Natural killer cell (primary cell): ENCODE results near the gene RNF34. TPM values are rescaled to one million over a fixed set of nuclear protein-coding genes. Genes with fewer than 3 reads are reported as not detected.

ENCODE experiments used
- ATAC-seq, 3 donors: fragments of 150-1000 bp in 2 of 3; fragments of 200-7000 bp in 1 of 3; cut with Tn5 transposase; 1 replicate in 1 of 3; 2 replicates in 2 of 3; pipeline ENCODE4 v1.10.0; 2021; ENCODE audit warnings: mild to moderate bottlenecking in 2 of 3, moderate library complexity in 2 of 3
- DNase-seq, 2 donors: peaks; one replicate each; pipeline versions ENCODE4 v3.0.0 to v3.0.0-alpha.2; 2013 to 2021; ENCODE audit warnings: mixed read lengths in 1 of 2
- H3K27ac ChIP-seq: one replicate; pipeline ENCODE4 v1.5.1; 2013; ENCODE audit warnings: mild to moderate bottlenecking, low read length
- H3K27me3 ChIP-seq: one replicate; pipeline ENCODE4 v1.6.1; 2013; ENCODE audit warnings: low read length; ENCODE audit not compliant: control insufficient read depth, insufficient read depth
- H3K36me3 ChIP-seq: one replicate; pipeline ENCODE4 v1.6.1; 2013; ENCODE audit warnings: low read length; ENCODE audit not compliant: control insufficient read depth, insufficient read depth
- H3K4me1 ChIP-seq: one replicate; pipeline ENCODE4 v1.6.1; 2013; ENCODE audit warnings: low read length; ENCODE audit not compliant: control insufficient read depth, insufficient read depth
- H3K4me3 ChIP-seq: one replicate; pipeline ENCODE4 v1.5.1; 2013; ENCODE audit warnings: low read length
- H3K9me3 ChIP-seq: one replicate; pipeline ENCODE4 v1.6.1; 2013; ENCODE audit warnings: low read length; ENCODE audit not compliant: control insufficient read depth, insufficient read depth
- H3K27ac Mint-ChIP-seq, 2 donors: one replicate each; pipeline ENCODE4 v1.8.0; 2022; ENCODE audit warnings: mild to moderate bottlenecking in 2 of 2, mixed read lengths in 2 of 2, moderate library complexity in 1 of 2
- H3K27me3 Mint-ChIP-seq, 2 donors: one replicate each; pipeline ENCODE4 v1.8.0; 2022; ENCODE audit warnings: low read depth in 2 of 2, mixed read lengths in 2 of 2
- H3K36me3 Mint-ChIP-seq: one replicate; pipeline ENCODE4 v1.8.0; 2022; ENCODE audit warnings: mixed read lengths
- H3K4me1 Mint-ChIP-seq, 2 donors: one replicate each; pipeline ENCODE4 v1.8.0; 2022; ENCODE audit warnings: mixed read lengths in 2 of 2
- H3K4me3 Mint-ChIP-seq: one replicate; pipeline ENCODE4 v1.8.0; 2022; ENCODE audit warnings: mild to moderate bottlenecking, moderate library complexity, mixed read lengths
- H3K9me3 Mint-ChIP-seq, 2 donors: one replicate each; pipeline ENCODE4 v1.8.0; 2022; ENCODE audit warnings: mixed read lengths in 2 of 2
- WGBS: methylation state at CpG from one replicate; pipeline ENCODE4 v1.1.7; 2013; ENCODE audit warnings: missing lambda C conversion rate; ENCODE audit not compliant: insufficient coverage; 5-methylcytosine and 5-hydroxymethylcytosine counted together
- intact Hi-C: fragments of 100-400 bp; cut with micrococcal nuclease; formaldehyde crosslinking; loops from one replicate; pipeline ENCODE4 v1.14.2; 2022
- total RNA-seq, 4 donors: library from RNA; stranded (reverse); fragments of 120-200 nt in 1 of 4; gene quantifications; one replicate each; pipeline versions ENCODE4 v1.2.3 to v1.2.4, GENCODE V29; 2013 to 2022
- TF ChIP-seq, protein P1 (sequence below): fragments of 200-600 bp; IDR thresholded peaks from one replicate; pipeline ENCODE4 v1.8.0; 2022; ENCODE audit warnings: antibody characterized with exemption

Gene RNF34, protein sequence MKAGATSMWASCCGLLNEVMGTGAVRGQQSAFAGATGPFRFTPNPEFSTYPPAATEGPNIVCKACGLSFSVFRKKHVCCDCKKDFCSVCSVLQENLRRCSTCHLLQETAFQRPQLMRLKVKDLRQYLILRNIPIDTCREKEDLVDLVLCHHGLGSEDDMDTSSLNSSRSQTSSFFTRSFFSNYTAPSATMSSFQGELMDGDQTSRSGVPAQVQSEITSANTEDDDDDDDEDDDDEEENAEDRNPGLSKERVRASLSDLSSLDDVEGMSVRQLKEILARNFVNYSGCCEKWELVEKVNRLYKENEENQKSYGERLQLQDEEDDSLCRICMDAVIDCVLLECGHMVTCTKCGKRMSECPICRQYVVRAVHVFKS
- total RNA-seq: 10 to 100 TPM; 62.3 to 78.4 (median 73.4) TPM
- total RNA-seq (2013): 86.4 TPM

DNA sequence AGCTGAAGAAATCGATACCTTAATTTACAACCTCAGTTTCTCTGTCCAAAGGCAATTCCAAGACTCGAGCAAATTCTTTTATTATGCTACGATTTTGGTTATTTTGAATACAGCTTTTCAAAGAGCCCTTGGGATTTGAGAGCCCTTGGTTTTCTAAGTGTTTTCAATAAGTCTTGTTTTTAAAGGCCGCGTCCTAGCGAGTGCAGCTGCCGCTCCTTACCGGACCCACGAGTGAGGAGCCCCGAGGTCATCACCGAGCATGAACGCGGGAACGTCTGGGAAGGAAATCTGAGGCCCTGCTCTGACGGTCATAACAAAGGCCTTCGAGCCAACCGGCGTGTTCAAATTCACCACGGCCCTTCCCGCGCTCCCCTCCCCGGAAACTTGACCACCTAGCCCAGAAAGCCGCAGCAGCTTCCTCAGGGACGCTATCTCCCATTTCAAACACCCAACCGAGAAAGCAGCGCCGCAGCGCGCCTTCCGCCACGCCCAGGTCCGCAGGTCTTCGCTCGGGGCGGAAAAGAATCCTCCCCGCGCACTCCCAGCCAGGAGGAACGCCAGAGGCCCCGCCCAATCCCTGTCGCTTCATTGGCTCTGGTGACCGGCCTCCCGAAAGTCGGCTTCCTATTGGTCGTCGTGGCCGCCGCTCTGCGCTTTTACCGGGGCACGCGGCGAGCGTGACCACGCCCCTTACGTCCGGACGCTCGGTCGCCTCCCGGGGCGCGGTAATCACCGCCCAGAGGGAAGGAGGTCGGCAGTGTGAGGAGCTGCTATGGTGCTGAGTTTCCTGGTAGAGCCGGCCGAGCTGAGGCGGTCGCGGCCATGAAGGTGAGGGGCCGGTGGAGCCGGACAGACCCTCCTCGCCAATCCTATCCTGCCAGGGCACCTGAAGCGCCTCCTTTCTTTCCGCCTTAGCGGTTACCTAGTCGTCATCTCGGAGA lies at the start of gene RNF34:
Gene RNF34, plus strand, starts transcription at position 728 of the 941 bp plus-strand sequence. Its CDS starts 95 bp downstream, at position 823.
- Mint-ChIP-seq H3K27me3 (no peaks in the 10 kb centered on the region), H3K27ac (peak within 1 kb of the TSS; percentile 92 to 94), H3K9me3 (no peaks in the 10 kb centered on the region), H3K36me3 (no peaks in the 10 kb centered on the region), H3K4me3 (peak within 1 kb of the TSS; percentile 98), H3K4me1 (peaks cover 25 to 35% of the 10 kb centered on the region in 2 donors)
- intact Hi-C loops: loop anchor here (1.0 kb wide), 2 partner anchors 47 to 65 kb away; partner anchors contain the start of gene ANAPC5
- under 1% methylated on average over 77 of the region's 77 CpGs for WGBS
- ATAC-seq (peak; percentile 90 to 98 (median 94)), DNase-seq (peak; percentile 94 to 99)
- Histone ChIP-seq H3K9me3 (no peaks in the 10 kb centered on the region), H3K4me3 (peak within 1 kb of the TSS; percentile 97), H3K4me1 (peaks cover 13% of the 10 kb centered on the region), H3K36me3 (no peaks in the 10 kb centered on the region), H3K27ac (peak within 1 kb of the TSS; percentile 95), H3K27me3 (no peaks in the 10 kb centered on the region)
- TF ChIP-seq, protein P1, sequence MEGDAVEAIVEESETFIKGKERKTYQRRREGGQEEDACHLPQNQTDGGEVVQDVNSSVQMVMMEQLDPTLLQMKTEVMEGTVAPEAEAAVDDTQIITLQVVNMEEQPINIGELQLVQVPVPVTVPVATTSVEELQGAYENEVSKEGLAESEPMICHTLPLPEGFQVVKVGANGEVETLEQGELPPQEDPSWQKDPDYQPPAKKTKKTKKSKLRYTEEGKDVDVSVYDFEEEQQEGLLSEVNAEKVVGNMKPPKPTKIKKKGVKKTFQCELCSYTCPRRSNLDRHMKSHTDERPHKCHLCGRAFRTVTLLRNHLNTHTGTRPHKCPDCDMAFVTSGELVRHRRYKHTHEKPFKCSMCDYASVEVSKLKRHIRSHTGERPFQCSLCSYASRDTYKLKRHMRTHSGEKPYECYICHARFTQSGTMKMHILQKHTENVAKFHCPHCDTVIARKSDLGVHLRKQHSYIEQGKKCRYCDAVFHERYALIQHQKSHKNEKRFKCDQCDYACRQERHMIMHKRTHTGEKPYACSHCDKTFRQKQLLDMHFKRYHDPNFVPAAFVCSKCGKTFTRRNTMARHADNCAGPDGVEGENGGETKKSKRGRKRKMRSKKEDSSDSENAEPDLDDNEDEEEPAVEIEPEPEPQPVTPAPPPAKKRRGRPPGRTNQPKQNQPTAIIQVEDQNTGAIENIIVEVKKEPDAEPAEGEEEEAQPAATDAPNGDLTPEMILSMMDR: no peak

DNA sequence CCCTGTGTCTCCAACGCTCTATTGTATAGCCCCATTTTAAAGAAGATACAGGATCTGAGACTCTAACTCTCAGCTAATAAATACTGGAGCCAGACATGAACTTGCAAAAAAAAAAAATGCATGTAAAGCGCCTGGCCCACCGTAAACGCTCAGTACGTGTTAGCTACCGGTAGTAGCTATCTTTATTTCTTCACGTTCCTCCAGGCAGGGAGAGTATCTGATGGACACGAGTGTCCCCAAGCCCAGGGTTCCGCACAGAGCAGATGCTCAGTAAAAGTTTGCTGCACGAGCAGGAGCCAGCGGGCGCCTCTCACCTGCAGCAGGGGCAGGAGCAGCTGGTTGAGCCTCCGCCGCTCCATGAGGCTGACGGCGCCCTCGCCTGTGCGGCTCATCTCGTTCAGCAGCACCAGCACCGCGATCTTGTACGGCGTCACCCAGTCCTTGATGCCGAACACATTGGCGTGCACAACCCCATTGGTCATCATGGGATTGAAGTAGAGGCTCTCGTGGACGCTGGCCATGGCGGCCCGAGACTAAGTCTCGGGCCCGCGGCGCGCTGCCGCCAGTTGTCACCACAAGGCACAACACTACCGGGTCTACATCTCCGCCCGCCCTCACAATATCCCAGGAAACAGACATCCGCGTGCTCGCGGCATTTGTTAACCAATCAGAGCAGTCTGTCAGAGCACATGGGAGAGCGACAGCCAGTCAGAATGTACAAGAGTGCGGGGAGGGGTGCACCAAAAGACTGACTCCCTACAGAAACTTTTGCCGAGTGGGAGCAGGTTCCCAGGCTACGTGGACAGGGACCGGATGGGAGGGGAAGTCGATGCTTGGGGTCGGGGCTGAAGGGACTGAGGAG lies 47.9 kb upstream of the RNF34 start, which contains the start of gene ANAPC5:
Gene ANAPC5, minus strand, starts transcription at position 592 of the 862 bp plus-strand sequence. Its CDS starts 71 bp downstream, at position 521.
- Mint-ChIP-seq H3K9me3 (no peaks in the 10 kb centered on the region), H3K4me1 (peaks cover 21 to 26% of the 10 kb centered on the region in 2 donors), H3K27ac (peak within 1 kb of the TSS; percentile 96), H3K27me3 (peaks cover 0 to 2% of the 10 kb centered on the region in 2 donors), H3K4me3 (peak within 1 kb of the TSS; percentile 97), H3K36me3 (no peaks in the 10 kb centered on the region)
- intact Hi-C loops: loop anchor here (1.0 to 5.0 kb wide), 3 partner anchors 48 to 115 kb away; partner anchors contain the start of genes CAMKK2 and RNF34
- under 1% methylated on average over 49 of the region's 49 CpGs for WGBS
- H3K4me3 ChIP-seq: peak within 1 kb of the TSS; percentile 80
- peaks cover 30% of the 10 kb centered on the region for H3K4me1 ChIP-seq
- TF ChIP-seq, protein P1: no peak
- peak within 1 kb of the TSS; percentile 65 for H3K27ac ChIP-seq
- no peaks in the 10 kb centered on the region for H3K9me3 ChIP-seq
- peak; percentile 97 to 99 (median 97) for ATAC-seq
- peak; percentile 82 to 96 for DNase-seq
- H3K27me3 ChIP-seq: no peaks in the 10 kb centered on the region
- H3K36me3 ChIP-seq: peaks cover 1% of the 10 kb centered on the region

DNA sequence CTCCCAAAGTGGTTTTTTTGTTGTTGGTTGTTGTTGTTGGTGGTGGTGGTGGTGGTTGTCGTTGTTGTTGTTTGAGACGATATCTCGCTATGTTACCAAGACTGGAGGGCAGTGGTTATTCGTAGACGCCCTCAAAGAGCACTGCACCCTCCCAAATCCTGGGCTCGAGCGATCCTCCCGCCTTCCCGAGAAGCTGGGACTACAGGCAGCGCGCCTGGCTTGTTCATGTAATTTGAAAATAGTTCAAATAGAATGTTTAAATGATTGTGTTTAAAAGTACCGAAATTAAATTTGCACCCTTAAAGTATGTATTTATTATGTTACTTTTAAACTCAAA lies 47.3 kb upstream of the RNF34 start:
- Histone ChIP-seq H3K4me1 (peaks cover 30% of the 10 kb centered on the region), H3K36me3 (peaks cover under 1% of the 10 kb centered on the region), H3K9me3 (no peaks in the 10 kb centered on the region), H3K4me3 (peak overlapping the region; percentile 80), H3K27me3 (no peaks in the 10 kb centered on the region), H3K27ac (peak overlapping the region; percentile 65)
- H3K4me1 Mint-ChIP-seq: peaks cover 20 to 26% of the 10 kb centered on the region in 2 donors
- H3K9me3 Mint-ChIP-seq: no peaks in the 10 kb centered on the region
- peaks cover 0 to 2% of the 10 kb centered on the region in 2 donors for H3K27me3 Mint-ChIP-seq
- DNase-seq: no peak
- WGBS: 1% methylated on average over 11 of the region's 12 CpGs
- TF ChIP-seq, protein P1: no peak
- intact Hi-C loops: loop anchor here (1.0 to 5.0 kb wide), 3 partner anchors 48 to 115 kb away; partner anchors contain the start of genes CAMKK2 and RNF34
- peak overlapping the region; percentile 97 for H3K4me3 Mint-ChIP-seq
- peak; percentile 7 to 35 (median 20) for ATAC-seq
- H3K36me3 Mint-ChIP-seq: no peaks in the 10 kb centered on the region
- peak overlapping the region; percentile 96 for H3K27ac Mint-ChIP-seq
